ENCODE results near the gene CFAP73.

- no peak for TF ChIP-seq CTCF (conservative IDR thresholded peaks at IDR 0.05)
- TF ChIP-seq ZFX (IDR thresholded peaks at IDR 0.05), result no peak
Measured at GRCh38 chr12:113186033-113186365, 36.5 kb downstream of the CFAP73 start.
